Measurements from ENCODE around the gene UCP3.

Gene UCP3

DNA sequence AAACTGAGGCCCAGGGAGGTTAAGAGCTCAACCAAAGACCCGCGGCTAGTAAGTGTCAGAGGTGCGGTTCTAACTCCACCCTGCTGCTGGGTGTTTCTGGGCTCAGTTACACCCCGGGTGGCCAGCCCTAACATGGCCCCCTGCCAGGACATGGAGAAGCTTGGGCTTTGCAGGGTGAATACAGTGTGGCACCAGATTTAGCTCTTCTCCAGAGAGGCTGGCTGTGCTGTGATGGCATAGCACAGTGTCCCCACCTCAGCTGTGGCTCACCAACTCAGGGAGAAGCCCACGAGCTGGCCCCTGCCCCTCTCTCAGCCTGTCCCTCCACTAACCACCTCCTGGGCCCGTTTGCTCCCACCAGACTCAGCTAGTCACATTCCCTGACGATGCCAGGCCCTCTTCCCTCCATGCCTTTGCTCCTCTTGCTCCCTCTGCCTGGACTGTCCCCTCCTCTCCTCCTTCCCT lies 7.0 kb downstream of the UCP3 start:
- Histone ChIP-seq H3K4ac (ENCODE audit: low read depth in 1 of 2, low read length in 2 of 2) (no peak overlapping the region), H3K27ac (ENCODE audit: low read length, poor library complexity, severe bottlenecking) (no peak overlapping the region), H4K91ac (ENCODE audit: low read length) (no peak overlapping the region), H2BK15ac (ENCODE audit: low read depth, poor library complexity, severe bottlenecking) (no peak overlapping the region), H2BK12ac (ENCODE audit: low read length in 2 of 2) (no peak overlapping the region), H3K79me1 (replicated peaks; ENCODE audit: low read length, poor library complexity, severe bottlenecking) (no peaks in the 10 kb centered on the region), H2AFZ (ENCODE audit: low read depth, low read length) (no peak overlapping the region), H3K9me3 (ENCODE audit: control insufficient read depth, low read length) (no peaks in the 10 kb centered on the region), H2BK5ac (ENCODE audit: low read depth, low read length, poor library complexity, severe bottlenecking) (no peak overlapping the region), H3K27me3 (ENCODE audit: control insufficient read depth in 1 of 2, insufficient read depth in 1 of 2, low read length in 2 of 2) (no peaks in the 10 kb centered on the region), H3K14ac (ENCODE audit: low read length in 2 of 2) (no peak overlapping the region), H3K4me1 (ENCODE audit: control insufficient read depth, insufficient read depth, low read depth, low read length) (peaks cover 2% of the 10 kb centered on the region), H3K18ac (ENCODE audit: low read depth in 1 of 2, low read length in 2 of 2) (no peak overlapping the region), H2AK5ac (ENCODE audit: low read length, severe bottlenecking) (no peak overlapping the region), H3K36me3 (ENCODE audit: control insufficient read depth in 1 of 2, insufficient read depth in 2 of 2, low read depth in 1 of 2, low read length in 2 of 2) (peaks cover 26 to 34% of the 10 kb centered on the region in 2 experiments), H3K23ac (ENCODE audit: low read length in 2 of 2) (no peak overlapping the region), H4K8ac (ENCODE audit: low read length) (no peak overlapping the region), H3K4me3 (ENCODE audit: insufficient read depth in 1 of 2, low read depth in 1 of 2, low read length in 2 of 2) (no peak overlapping the region), H3K4me2 (ENCODE audit: low read length, poor library complexity, severe bottlenecking) (no peak overlapping the region), H2BK120ac (ENCODE audit: low read depth, low read length) (no peak overlapping the region), H3K9ac (ENCODE audit: low read length) (no peak overlapping the region)
- 92% methylated on average over 7 of the region's 7 CpGs for WGBS
- no peak for DNase-seq

DNA sequence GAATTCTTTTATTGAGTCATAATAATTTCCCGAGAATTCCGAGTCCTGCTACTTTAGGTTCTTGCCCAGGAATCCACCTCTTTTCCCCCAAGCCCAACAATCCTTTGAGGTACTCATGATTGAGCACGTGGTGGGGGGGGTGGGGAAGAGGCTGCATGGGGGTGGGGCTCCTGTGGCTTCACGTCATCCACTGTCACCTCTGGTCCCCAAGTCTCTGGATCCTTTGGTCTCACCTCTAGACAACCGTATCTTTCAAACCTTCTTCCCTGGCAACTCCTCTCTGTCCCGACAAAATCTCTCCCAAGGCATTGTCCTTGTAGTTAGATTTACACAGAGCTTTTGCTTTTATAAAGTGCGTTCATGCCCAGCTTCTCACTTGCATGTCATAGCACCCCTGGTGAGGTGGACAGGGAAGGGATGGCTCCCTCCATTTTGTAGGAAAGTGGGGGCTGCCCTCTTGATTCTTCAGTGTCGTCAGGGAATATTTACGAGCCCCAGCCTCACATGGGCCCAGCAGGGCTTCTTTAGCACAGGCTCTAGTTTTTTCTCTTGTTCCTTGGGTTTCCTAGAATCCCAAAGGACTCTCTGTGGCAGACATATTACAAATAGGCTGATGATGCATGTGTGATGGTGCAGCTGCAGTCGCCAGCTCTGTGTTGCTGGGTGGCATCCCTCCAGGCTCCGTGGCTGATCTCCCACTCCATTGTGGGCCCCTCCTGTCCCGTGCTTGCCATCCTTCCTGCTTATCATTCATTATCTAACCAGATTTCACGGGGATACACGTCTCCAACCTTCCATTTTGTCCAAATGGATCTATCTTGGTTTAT lies 8.4 kb downstream of the UCP3 start:
- H4K8ac ChIP-seq (ENCODE audit: low read length): no peak overlapping the region
- no peak overlapping the region for H3K4me2 ChIP-seq (ENCODE audit: low read length, poor library complexity, severe bottlenecking)
- H2BK12ac ChIP-seq (ENCODE audit: low read length in 2 of 2): no peak overlapping the region
- WGBS: 93% methylated on average over 12 of the region's 14 CpGs
- peaks cover 0 to under 1% of the 10 kb centered on the region in 2 experiments for H3K27me3 ChIP-seq (ENCODE audit: control insufficient read depth in 1 of 2, insufficient read depth in 1 of 2, low read length in 2 of 2)
- peaks cover 24 to 26% of the 10 kb centered on the region in 2 experiments for H3K36me3 ChIP-seq (ENCODE audit: control insufficient read depth in 1 of 2, insufficient read depth in 2 of 2, low read depth in 1 of 2, low read length in 2 of 2)
- no peak overlapping the region for H2AFZ ChIP-seq (ENCODE audit: low read depth, low read length)
- no peaks in the 10 kb centered on the region for H3K9me3 ChIP-seq (ENCODE audit: control insufficient read depth, low read length)
- no peaks in the 10 kb centered on the region for H3K79me1 ChIP-seq (replicated peaks; ENCODE audit: low read length, poor library complexity, severe bottlenecking)
- H2BK15ac ChIP-seq (ENCODE audit: low read depth, poor library complexity, severe bottlenecking): no peak overlapping the region
- H3K27ac ChIP-seq (ENCODE audit: low read length, poor library complexity, severe bottlenecking): no peak overlapping the region
- no peak overlapping the region for H2AK5ac ChIP-seq (ENCODE audit: low read length, severe bottlenecking)
- no peak overlapping the region for H3K4ac ChIP-seq (ENCODE audit: low read depth in 1 of 2, low read length in 2 of 2)
- no peak overlapping the region for H3K9ac ChIP-seq (ENCODE audit: low read length)
- H3K4me1 ChIP-seq (ENCODE audit: control insufficient read depth, insufficient read depth, low read depth, low read length): peaks cover 2% of the 10 kb centered on the region
- no peak overlapping the region for H2BK120ac ChIP-seq (ENCODE audit: low read depth, low read length)
- no peak overlapping the region for H3K14ac ChIP-seq (ENCODE audit: low read length in 2 of 2)
- no peak overlapping the region for H3K23ac ChIP-seq (ENCODE audit: low read length in 2 of 2)
- H3K18ac ChIP-seq (ENCODE audit: low read depth in 1 of 2, low read length in 2 of 2): no peak overlapping the region
- H3K4me3 ChIP-seq (ENCODE audit: insufficient read depth in 1 of 2, low read depth in 1 of 2, low read length in 2 of 2): no peak overlapping the region
- no peak overlapping the region for H2BK5ac ChIP-seq (ENCODE audit: low read depth, low read length, poor library complexity, severe bottlenecking)
- no peak overlapping the region for H4K91ac ChIP-seq (ENCODE audit: low read length)
- no peak for DNase-seq

DNA sequence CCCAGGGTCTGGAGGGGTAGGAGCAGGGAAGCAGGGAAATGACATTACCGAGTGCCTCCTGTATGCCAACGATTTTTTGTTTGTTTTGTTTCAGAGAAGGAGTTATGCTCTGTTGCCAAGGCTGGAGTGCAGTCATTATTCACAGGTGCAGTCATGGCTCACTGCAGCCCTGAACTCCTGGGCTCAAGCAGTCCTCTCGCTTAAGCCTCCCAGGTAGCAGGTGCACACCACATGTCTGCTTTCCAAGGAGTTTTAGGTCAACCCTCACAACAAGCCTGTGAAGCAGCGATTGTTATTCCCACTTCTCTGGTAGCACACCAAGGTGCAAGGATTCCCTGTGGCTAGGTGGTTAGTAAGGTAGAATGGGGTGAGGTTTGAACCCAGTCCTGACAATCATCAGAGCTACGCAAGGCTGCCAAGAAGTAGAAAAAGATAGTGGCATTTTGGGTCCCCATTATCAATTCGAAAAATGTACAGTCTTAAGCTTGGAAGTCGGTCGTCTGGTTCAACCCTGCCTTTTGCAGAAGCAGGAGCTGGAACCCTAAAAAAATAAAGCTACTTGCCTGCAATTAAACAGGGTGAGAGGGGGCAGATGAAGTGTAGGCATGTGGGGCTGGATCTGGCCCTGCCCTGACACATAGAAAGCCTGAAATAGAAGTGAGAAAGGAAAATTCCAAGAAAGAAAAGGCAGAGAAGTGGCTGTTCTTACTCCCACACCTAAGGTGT lies 9.1 kb downstream of the UCP3 start:
- Histone ChIP-seq H3K23ac (ENCODE audit: low read length in 2 of 2) (no peak overlapping the region), H3K4ac (ENCODE audit: low read depth in 1 of 2, low read length in 2 of 2) (no peak overlapping the region), H3K4me3 (ENCODE audit: insufficient read depth in 1 of 2, low read depth in 1 of 2, low read length in 2 of 2) (no peak overlapping the region), H3K9ac (ENCODE audit: low read length) (no peak overlapping the region), H2BK12ac (ENCODE audit: low read length in 2 of 2) (no peak overlapping the region), H2BK5ac (ENCODE audit: low read depth, low read length, poor library complexity, severe bottlenecking) (no peak overlapping the region), H3K79me1 (replicated peaks; ENCODE audit: low read length, poor library complexity, severe bottlenecking) (no peaks in the 10 kb centered on the region), H3K36me3 (ENCODE audit: control insufficient read depth in 1 of 2, insufficient read depth in 2 of 2, low read depth in 1 of 2, low read length in 2 of 2) (peaks cover 21 to 26% of the 10 kb centered on the region in 2 experiments), H4K8ac (ENCODE audit: low read length) (no peak overlapping the region), H3K4me1 (ENCODE audit: control insufficient read depth, insufficient read depth, low read depth, low read length) (peaks cover 2% of the 10 kb centered on the region), H3K27ac (ENCODE audit: low read length, poor library complexity, severe bottlenecking) (no peak overlapping the region), H4K91ac (ENCODE audit: low read length) (no peak overlapping the region), H3K27me3 (ENCODE audit: control insufficient read depth in 1 of 2, insufficient read depth in 1 of 2, low read length in 2 of 2) (peaks cover 0 to 4% of the 10 kb centered on the region in 2 experiments), H3K9me3 (ENCODE audit: control insufficient read depth, low read length) (no peaks in the 10 kb centered on the region), H2AK5ac (ENCODE audit: low read length, severe bottlenecking) (no peak overlapping the region), H2BK120ac (ENCODE audit: low read depth, low read length) (no peak overlapping the region), H2AFZ (ENCODE audit: low read depth, low read length) (no peak overlapping the region), H3K4me2 (ENCODE audit: low read length, poor library complexity, severe bottlenecking) (no peak overlapping the region), H3K18ac (ENCODE audit: low read depth in 1 of 2, low read length in 2 of 2) (no peak overlapping the region), H2BK15ac (ENCODE audit: low read depth, poor library complexity, severe bottlenecking) (no peak overlapping the region), H3K14ac (ENCODE audit: low read length in 2 of 2) (no peak overlapping the region)
- 93% methylated on average over 8 of the region's 8 CpGs for WGBS
- no peak for DNase-seq

GRCh38 chr11:73998846-73999575 lies 9.9 kb downstream of the UCP3 start:
- WGBS: 77% methylated on average over 7 of the region's 13 CpGs
- no peak overlapping the region for H4K8ac ChIP-seq (ENCODE audit: low read length)

More at GRCh38 chr11:73998846-73999575, 9.9 kb downstream of the UCP3 start:
- no peaks in the 10 kb centered on the region for H3K9me3 ChIP-seq (ENCODE audit: control insufficient read depth, low read length)
- H2BK120ac ChIP-seq (ENCODE audit: low read depth, low read length): no peak overlapping the region
- H2BK12ac ChIP-seq (ENCODE audit: low read length in 2 of 2): no peak overlapping the region
- H3K4me2 ChIP-seq (ENCODE audit: low read length, poor library complexity, severe bottlenecking): no peak overlapping the region
- H3K14ac ChIP-seq (ENCODE audit: low read length in 2 of 2): no peak overlapping the region
- H3K18ac ChIP-seq (ENCODE audit: low read depth in 1 of 2, low read length in 2 of 2): no peak overlapping the region
- no peaks in the 10 kb centered on the region for H3K79me1 ChIP-seq (replicated peaks; ENCODE audit: low read length, poor library complexity, severe bottlenecking)
- H3K4ac ChIP-seq (ENCODE audit: low read depth in 1 of 2, low read length in 2 of 2): no peak overlapping the region
- H3K36me3 ChIP-seq (ENCODE audit: control insufficient read depth in 1 of 2, insufficient read depth in 2 of 2, low read depth in 1 of 2, low read length in 2 of 2): peaks cover 16 to 21% of the 10 kb centered on the region in 2 experiments
- H2BK5ac ChIP-seq (ENCODE audit: low read depth, low read length, poor library complexity, severe bottlenecking): no peak overlapping the region
- no peak overlapping the region for H4K91ac ChIP-seq (ENCODE audit: low read length)
- peaks cover 2% of the 10 kb centered on the region for H3K4me1 ChIP-seq (ENCODE audit: control insufficient read depth, insufficient read depth, low read depth, low read length)
- no peak overlapping the region for H3K9ac ChIP-seq (ENCODE audit: low read length)
- H3K27me3 ChIP-seq (ENCODE audit: control insufficient read depth in 1 of 2, insufficient read depth in 1 of 2, low read length in 2 of 2): peaks cover 0 to 4% of the 10 kb centered on the region in 2 experiments
- H3K23ac ChIP-seq (ENCODE audit: low read length in 2 of 2): no peak overlapping the region
- H2AFZ ChIP-seq (ENCODE audit: low read depth, low read length): no peak overlapping the region
- no peak for DNase-seq
- no peak overlapping the region for H3K27ac ChIP-seq (ENCODE audit: low read length, poor library complexity, severe bottlenecking)
- no peak overlapping the region for H3K4me3 ChIP-seq (ENCODE audit: insufficient read depth in 1 of 2, low read depth in 1 of 2, low read length in 2 of 2)
- no peak overlapping the region for H2BK15ac ChIP-seq (ENCODE audit: low read depth, poor library complexity, severe bottlenecking)
- H2AK5ac ChIP-seq (ENCODE audit: low read length, severe bottlenecking): no peak overlapping the region

Measured in mesenchymal stem cell (in vitro differentiated cells and primary cell).